ENCODE measurements around the gene GKN2. TPM values are rescaled to one million over a fixed set of nuclear protein-coding genes. Genes with fewer than 3 reads are reported as not detected.

Gene GKN2
- total and polyA plus RNA-seq, 9 of the 15 experiments (the other 6 are each of a cell fraction or from before 2014, with no cell fraction given): not detected

- no peak for TF ChIP-seq MCM2 (IDR thresholded peaks at IDR 0.05; ENCODE audit: low read depth)
- no peak for TF ChIP-seq DIDO1 (tag; IDR thresholded peaks at IDR 0.05; ENCODE audit: low read depth)
- TF ChIP-seq NR1H2 (CRISPR knock-in tag; IDR thresholded peaks at IDR 0.05): no peak
- peak; percentile 66; the same call in 1 of the 2 replicates for TF ChIP-seq ATF7 (IDR thresholded peaks at IDR 0.05)
- peak; percentile 95 for TF ChIP-seq C11orf30 (IDR thresholded peaks at IDR 0.05; ENCODE audit: low read depth)
- TF ChIP-seq FOXA1 (IDR thresholded peaks at IDR 0.05; ENCODE audit: borderline replicate concordance): no peak
- TF ChIP-seq BRF2 (IDR thresholded peaks at IDR 0.05; ENCODE audit: borderline replicate concordance, insufficient read depth, insufficient read length): no peak
- TF ChIP-seq SMARCA5 (IDR thresholded peaks at IDR 0.05): no peak
- 0 out of 2 replicates have a peak, but pooled peaks have one; percentile 48 for TF ChIP-seq ZKSCAN8 (CRISPR knock-in tag; IDR thresholded peaks at IDR 0.05)
- no peak for TF ChIP-seq TEAD2 (tag; IDR thresholded peaks at IDR 0.05)
- TF ChIP-seq ZNF280A (IDR thresholded peaks at IDR 0.05; ENCODE audit: low read depth, partially characterized antibody): no peak
- peak; percentile 25; the same call in 1 of the 2 replicates for TF ChIP-seq PML (IDR thresholded peaks at IDR 0.05; ENCODE audit: low read length)
- no peak for TF ChIP-seq ZBTB7A (IDR thresholded peaks at IDR 0.05; ENCODE audit: borderline replicate concordance, control insufficient read depth, low read depth, low read length)
- TF ChIP-seq PCBP2 (IDR thresholded peaks at IDR 0.05; ENCODE audit: low read depth, low read length, poor library complexity, severe bottlenecking): no peak
- TF ChIP-seq ZNF766 (CRISPR knock-in tag; conservative IDR thresholded peaks at IDR 0.05): peak; percentile 82
- TF ChIP-seq STAT5A (IDR thresholded peaks at IDR 0.05; ENCODE audit: borderline replicate concordance, low read length): no peak
- no peak for TF ChIP-seq ZNF224 (CRISPR knock-in tag; IDR thresholded peaks at IDR 0.05)
- no peak for TF ChIP-seq PTBP1 (IDR thresholded peaks at IDR 0.05; ENCODE audit: low read depth, low read length)
- TF ChIP-seq OTX1 (CRISPR knock-in tag; IDR thresholded peaks at IDR 0.05): no peak
- TF ChIP-seq KDM1A (IDR thresholded peaks at IDR 0.05): peak in 1 of 2 experiments; percentile 55; a peak in 2 of 4 replicates
- peak; percentile 79 for TF ChIP-seq POLR2H (tag; IDR thresholded peaks at IDR 0.05; ENCODE audit: low read depth)
- TF ChIP-seq TEAD4 (IDR thresholded peaks at IDR 0.05; ENCODE audit: low read length): peak; percentile 62
- TF ChIP-seq TEAD4 (CRISPR knock-in tag; IDR thresholded peaks at IDR 0.05; ENCODE audit: borderline replicate concordance): no peak
- TF ChIP-seq FOXJ3 (CRISPR knock-in tag; IDR thresholded peaks at IDR 0.05): no peak
- no peak for TF ChIP-seq ZNF561 (CRISPR knock-in tag; conservative IDR thresholded peaks at IDR 0.05)
- TF ChIP-seq BCOR (IDR thresholded peaks at IDR 0.05): no peak
- TF ChIP-seq ZNF76 (CRISPR knock-in tag; IDR thresholded peaks at IDR 0.05; ENCODE audit: borderline replicate concordance): no peak
- peak; percentile 75; the same call in 1 of the 2 replicates for TF ChIP-seq DMBX1 (CRISPR knock-in tag; IDR thresholded peaks at IDR 0.05; ENCODE audit: borderline replicate concordance)
- TF ChIP-seq POLR3G (IDR thresholded peaks at IDR 0.05; ENCODE audit: extremely low read depth, insufficient read length, insufficient replicate concordance): no peak
- TF ChIP-seq RUNX1 (IDR thresholded peaks at IDR 0.05; ENCODE audit: low read depth): no peak
- TF ChIP-seq GTF2A2 (tag; IDR thresholded peaks at IDR 0.05): peak; percentile 51; the same call in 1 of the 2 replicates
Observed at GRCh38 chr2:68908392-68908970, 44.2 kb downstream of the GKN2 start (continued).

Measured in K562 (cell line).